Measurements from ENCODE around the gene DHX8.

DNA sequence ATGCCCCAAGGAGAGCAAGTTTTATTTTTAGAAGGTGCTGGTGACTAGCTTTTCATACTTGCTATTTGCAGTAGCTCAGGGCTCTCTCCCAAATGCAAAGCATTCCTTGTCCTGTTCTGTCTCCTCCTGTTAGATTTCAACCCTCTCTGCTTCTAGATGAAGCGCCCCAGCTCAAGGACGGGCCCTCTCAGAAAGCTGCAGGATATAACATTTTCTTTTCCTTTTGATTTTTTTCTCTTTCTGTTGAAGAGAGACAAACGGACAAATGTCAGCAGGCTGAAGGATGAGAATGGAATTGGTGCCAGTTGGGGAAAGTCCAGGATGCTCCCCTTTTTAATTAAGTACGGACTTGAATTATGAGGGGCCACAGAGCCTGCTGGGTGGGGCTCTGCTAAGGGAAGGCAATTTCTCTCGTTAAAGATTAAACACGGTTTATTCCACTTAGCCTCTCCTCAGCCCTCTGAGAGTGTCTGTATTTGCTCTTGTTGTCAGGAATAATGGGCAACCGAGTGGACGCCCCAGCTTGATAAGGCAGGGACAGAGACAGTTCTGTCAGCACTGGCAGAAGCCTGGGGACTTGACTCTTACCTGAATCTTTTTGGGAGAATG lies 68.6 kb downstream of the DHX8 start:
- no peak for TF ChIP-seq CTCF (conservative IDR thresholded peaks at IDR 0.05; ENCODE audit: low read depth, low read length)
- TF ChIP-seq EZH2 (IDR thresholded peaks at IDR 0.05; ENCODE audit: borderline replicate concordance, low read depth, low read length, poor library complexity, severe bottlenecking) = no peak

Measured in A673 (cell line).